A549 (cell line): Measurements from ENCODE around the gene SMURF1. TPM values are rescaled to one million over a fixed set of nuclear protein-coding genes. Genes with fewer than 3 reads are reported as not detected.
A peak's percentile ranks its signal among the peaks of the same experiment; 100 is the strongest.

ENCODE experiments used
- ATAC-seq, 2 experiments: fragments of 200-7000 bp in 1 of 2; fragments of >200 bp in 1 of 2; cut with Nextera tagmentation in 1 of 2; cut with Tn5 transposase in 1 of 2; 3 replicates each; pipeline versions ENCODE4 v1.8.0 to v1.9.1; 2018 to 2020; ENCODE audit warnings: mild to moderate bottlenecking in 1 of 2, moderate library complexity in 1 of 2
- CTCF ChIA-PET: fragments of 300-600 bp; sonication (Branson Sonifier 250); formaldehyde crosslinking; extraction: SDS; loops from one replicate; lab custom pipeline; 2021; ENCODE audit warnings: antibody characterized with exemption, inconsistent platforms; lab: Yijun Ruan, JAX
- POLR2A ChIA-PET: fragments of 350-600 bp; formaldehyde crosslinking; extraction: SDS; loops from one replicate; lab custom pipeline; 2021; ENCODE audit warnings: antibody characterized with exemption, inconsistent platforms; lab: Yijun Ruan, JAX
- DNase-seq, 2 experiments: peaks; one replicate each; pipeline versions ENCODE4 v3.0.0 to v3.0.0-alpha.2; 2011 to 2016; ENCODE audit warnings: low read depth in 1 of 2, low spot score in 1 of 2
- FAIRE-seq: peaks from 2 replicates; lab custom pipeline; 2011; peaks lifted over from hg19 to GRCh38; lab: Jason Lieb, UNC
- H3K27ac ChIP-seq, 2 experiments: fragments of >200 bp; sonication (Bioruptor Twin); formaldehyde crosslinking; 3 replicates each; pipeline ENCODE4 v1.5.1; 2016 to 2017
- H3K4me1 ChIP-seq: fragments of >200 bp; sonication (Bioruptor Twin); formaldehyde crosslinking; 3 replicates; pipeline ENCODE4 v1.6.1; 2016
- H3K4me2 ChIP-seq: fragments of >200 bp; sonication (Bioruptor Twin); formaldehyde crosslinking; 3 replicates; pipeline ENCODE4 v1.6.1; 2016
- H3K4me3 ChIP-seq: fragments of >200 bp; sonication (Bioruptor Twin); formaldehyde crosslinking; 3 replicates; pipeline ENCODE4 v1.5.1; 2016
- H3K9me3 ChIP-seq: fragments of >200 bp; sonication (Bioruptor Twin); formaldehyde crosslinking; 3 replicates; pipeline ENCODE4 v1.6.1; 2016
- BCL3 ChIP-seq: fragments of >200 bp; sonication (Bioruptor Twin); formaldehyde crosslinking; IDR thresholded peaks from 3 replicates; pipeline ENCODE4 v1.6.1; 2016
- BHLHE40 ChIP-seq: IDR thresholded peaks from 2 replicates; pipeline ENCODE4 v1.6.1; 2012; ENCODE audit warnings: low read depth, low read length, inconsistent platforms
- CBX2 ChIP-seq: fragments of 200-600 bp; sonication (generic); IDR thresholded peaks from 2 replicates; pipeline ENCODE4 v1.6.1; 2016; ENCODE audit warnings: low read depth, mild to moderate bottlenecking, borderline replicate concordance
- CEBPB ChIP-seq, 2 experiments: fragments of >200 bp in 1 of 2; sonication (Bioruptor Twin) in 1 of 2; formaldehyde crosslinking in 1 of 2; IDR thresholded peaks; 2 replicates each; pipeline ENCODE4 v1.6.1; 2012 to 2016
- EP300 ChIP-seq, 2 experiments: fragments of >200 bp; sonication (Bioruptor Twin); formaldehyde crosslinking; IDR thresholded peaks; 2 replicates in 1 of 2; 3 replicates in 1 of 2; pipeline ENCODE4 v1.6.1; 2016 to 2017
- ESRRA ChIP-seq: fragments of 150-350 bp; IDR thresholded peaks from 2 replicates; pipeline ENCODE4 v1.6.1; 2014; ENCODE audit warnings: mild to moderate bottlenecking, low read length, borderline replicate concordance
- FOSB ChIP-seq: fragments of 250-450 bp; sonication (Bioruptor Pico); IDR thresholded peaks from 2 replicates; pipeline ENCODE4 v1.5.0; 2020; ENCODE audit warnings: mild to moderate bottlenecking, moderate library complexity
- FOSL2 ChIP-seq, 2 experiments: fragments of 450-650 bp in 1 of 2; fragments of >200 bp in 1 of 2; sonication (Bioruptor Twin) in 1 of 2; formaldehyde crosslinking; IDR thresholded peaks; 2 replicates each; pipeline versions ENCODE4 v1.5.0 to v1.6.1; 2016 to 2020; ENCODE audit warnings: mild to moderate bottlenecking in 1 of 2, moderate library complexity in 1 of 2
- FOXS1 ChIP-seq: fragments of 250-450 bp; sonication (Bioruptor Pico); IDR thresholded peaks from 2 replicates; pipeline ENCODE4 v1.5.0; 2020; ENCODE audit warnings: mild to moderate bottlenecking, moderate library complexity
- GATA3 ChIP-seq: IDR thresholded peaks from 2 replicates; pipeline ENCODE4 v1.6.1; 2012; ENCODE audit warnings: borderline replicate concordance
- HMGXB4 ChIP-seq: fragments of 250-450 bp; sonication (Bioruptor Pico); IDR thresholded peaks from 2 replicates; pipeline ENCODE4 v1.5.0; 2021; ENCODE audit warnings: mild to moderate bottlenecking, moderate library complexity, borderline replicate concordance
- HOXB5 ChIP-seq: fragments of 250-450 bp; sonication (Bioruptor Pico); IDR thresholded peaks from 2 replicates; pipeline ENCODE4 v1.5.0; 2020; ENCODE audit warnings: mild to moderate bottlenecking, moderate library complexity
- MAFK ChIP-seq: fragments of 450-650 bp; IDR thresholded peaks from 2 replicates; pipeline ENCODE4 v1.6.1; 2014; ENCODE audit not compliant: partially characterized antibody
- MYC ChIP-seq: IDR thresholded peaks from 2 replicates; pipeline ENCODE4 v1.6.1; 2012; ENCODE audit warnings: mild to moderate bottlenecking, inconsistent platforms, low read length, improper control_type of control experiment, borderline replicate concordance
- NFE2L2 ChIP-seq: fragments of 150-350 bp; conservative IDR thresholded peaks from 2 replicates; pipeline ENCODE4 v1.6.1; 2014; ENCODE audit warnings: low read length
- NR3C1 ChIP-seq: fragments of >200 bp; sonication (Bioruptor Twin); formaldehyde crosslinking; IDR thresholded peaks from 3 replicates; pipeline ENCODE4 v1.6.1; 2017
- PHF8 ChIP-seq: fragments of 200-600 bp; sonication (generic); IDR thresholded peaks from 2 replicates; pipeline ENCODE4 v1.6.1; 2016; ENCODE audit warnings: low read depth, mild to moderate bottlenecking, antibody characterized with exemption, moderate library complexity, borderline replicate concordance
- RAD21 ChIP-seq, 2 experiments: fragments of >200 bp in 1 of 2; sonication (Bioruptor Twin) in 1 of 2; formaldehyde crosslinking in 1 of 2; IDR thresholded peaks in 1 of 2; conservative IDR thresholded peaks in 1 of 2; 2 replicates in 1 of 2; 3 replicates in 1 of 2; pipeline ENCODE4 v1.6.1; 2012 to 2018; ENCODE audit warnings: inconsistent platforms in 1 of 2
- RARB ChIP-seq: fragments of 250-450 bp; sonication (Bioruptor Pico); IDR thresholded peaks from 2 replicates; pipeline ENCODE4 v1.8.0; 2021; ENCODE audit warnings: mild to moderate bottlenecking, moderate library complexity
- RCOR1 ChIP-seq: fragments of 150-350 bp; IDR thresholded peaks from 2 replicates; pipeline ENCODE4 v1.6.1; 2014; ENCODE audit warnings: antibody characterized with exemption, low read length, low read depth
- RFX5 ChIP-seq: fragments of 450-650 bp; IDR thresholded peaks from 2 replicates; pipeline ENCODE4 v1.7.1; 2014; ENCODE audit warnings: antibody characterized with exemption, mild to moderate bottlenecking, moderate library complexity
- SMC3 ChIP-seq: fragments of >200 bp; sonication (Bioruptor Twin); formaldehyde crosslinking; IDR thresholded peaks from 3 replicates; pipeline ENCODE4 v1.6.1; 2018; ENCODE audit warnings: inconsistent platforms
- SREBF2 ChIP-seq: fragments of 450-650 bp; IDR thresholded peaks from 2 replicates; pipeline ENCODE4 v1.6.1; 2014; ENCODE audit warnings: mild to moderate bottlenecking, moderate library complexity
- TFCP2L1 ChIP-seq: fragments of 250-450 bp; sonication (Bioruptor Pico); IDR thresholded peaks from 2 replicates; pipeline ENCODE4 v1.5.0; 2021; ENCODE audit warnings: mild to moderate bottlenecking
- USF2 ChIP-seq: fragments of 450-650 bp; IDR thresholded peaks from 2 replicates; pipeline ENCODE4 v1.6.1; 2014; ENCODE audit warnings: antibody characterized with exemption
- ZFP36 ChIP-seq: fragments of 450-650 bp; IDR thresholded peaks from 2 replicates; pipeline ENCODE4 v1.6.1; 2014; ENCODE audit warnings: borderline replicate concordance; ENCODE audit not compliant: partially characterized antibody
- WGBS: methylation state at CpG from one replicate; pipeline ENCODE4 v1.1.6; 2017; ENCODE audit errors: missing lambda C conversion rate; 5-methylcytosine and 5-hydroxymethylcytosine counted together
- polyA plus RNA-seq, 4 experiments: library from polyadenylated mRNA; depleted of rRNA in 3 of 4; stranded (reverse); fragments of >200 nt; fragmentation: RNase III in 1 of 4; extraction: RNeasy Plus Mini Kit Qiagen cat#74134 plus additional on column Dnase treatment in 1 of 4; gene quantifications; 2 replicates in 3 of 4; 3 replicates in 1 of 4; pipeline ENCODE4 v1.2.3, GENCODE V29; 2011 to 2017
- TF ChIP-seq, protein P1 (sequence below): fragments of 200-600 bp; sonication (generic); IDR thresholded peaks from 2 replicates; pipeline ENCODE4 v1.6.1; 2016; ENCODE audit warnings: antibody characterized with exemption, mild to moderate bottlenecking, moderate library complexity
- TF ChIP-seq, protein P2 (sequence below): IDR thresholded peaks from 2 replicates; pipeline ENCODE4 v1.6.1; 2012

Gene SMURF1
- polyA plus RNA-seq, 2 of the 4 experiments (the other 2 are of a cell fraction): 13.8 to 22.1 TPM

DNA sequence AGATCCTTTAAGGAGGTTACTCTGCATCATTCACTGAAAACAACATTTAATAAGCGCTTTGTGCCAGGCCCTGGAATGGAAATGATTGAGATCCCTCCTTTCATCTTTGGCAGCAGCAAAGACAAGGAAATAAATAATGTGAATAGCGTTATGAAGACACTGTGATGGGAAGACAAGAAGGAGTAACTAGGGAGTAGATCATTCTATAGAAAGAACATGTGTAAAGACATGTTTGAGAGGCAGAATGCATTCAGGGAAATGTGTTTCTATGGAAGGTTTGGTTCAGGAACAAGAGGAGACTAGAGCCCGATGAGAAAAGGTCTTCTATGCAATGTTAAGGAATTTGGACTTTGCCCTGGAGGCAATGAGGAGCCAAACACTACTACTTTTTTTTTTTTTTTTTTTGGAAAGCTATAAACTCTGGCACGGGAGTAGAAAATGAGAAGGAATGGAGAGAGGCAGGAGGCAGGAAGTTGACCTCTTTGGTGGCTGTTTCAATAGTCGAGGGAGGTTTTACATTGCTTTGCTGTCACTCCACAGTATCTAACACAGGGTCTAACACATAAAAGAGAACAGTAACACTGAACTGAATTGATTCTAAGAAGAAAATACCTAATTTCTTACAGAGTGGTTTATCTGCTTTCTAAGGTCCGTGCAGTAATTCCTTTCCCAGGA, 44.9 kb downstream of the SMURF1 start:
- ATAC-seq: peak; percentile 72 to 75
- H3K4me3 ChIP-seq: 0 out of 3 replicates have a peak overlapping the region, but pooled peaks have one; percentile 10

DNA sequence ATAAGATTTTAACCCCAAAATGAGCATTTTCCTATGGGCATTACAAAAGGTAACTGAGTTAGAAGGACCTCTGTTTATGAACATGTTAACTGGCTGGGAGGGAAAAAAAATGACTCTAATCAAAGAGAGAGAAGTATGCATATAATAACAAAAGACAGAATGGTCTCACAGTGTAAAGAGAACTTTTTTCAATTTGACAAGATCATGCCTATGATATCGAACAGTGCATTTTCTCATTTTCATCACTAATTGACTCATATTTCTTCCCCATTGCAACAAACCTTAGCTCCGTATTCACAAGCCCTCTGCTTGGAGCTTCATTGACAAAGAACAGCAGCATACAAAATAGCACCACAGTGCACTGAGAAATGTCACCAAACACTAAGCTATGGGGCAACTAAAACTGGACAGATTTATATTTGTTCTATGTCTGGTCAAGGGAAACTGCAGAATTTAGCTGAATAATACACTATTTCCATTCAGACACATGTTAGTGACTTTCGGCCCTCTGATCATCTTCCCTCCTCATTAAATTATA, 45.6 kb downstream of the SMURF1 start:
- Histone ChIP-seq H3K4me3 (0 out of 3 replicates have a peak overlapping the region, but pooled peaks have one; percentile 10), H3K4me1 (peaks cover 70% of the 10 kb centered on the region), H3K9me3 (peaks cover 7% of the 10 kb centered on the region; the same call in 2 of the 3 replicates), H3K4me2 (peak overlapping the region; percentile 81), H3K27ac (peak overlapping the region; percentile 78 to 83)
- WGBS: 85% methylated on average over 3 of the region's 3 CpGs
- ChIA-PET POLR2A (no interaction called here), CTCF (interaction anchor here (0.7 to 2.4 kb wide), 5 partner anchors 14 to 215 kb away, joined by 3 to 7 read pairs (median 5); no protein-coding TSS in a partner anchor)
- FAIRE-seq (no peak), ATAC-seq (peak; percentile 6 to 22; a peak in 2 of 6 replicates), DNase-seq (no peak)
- no peak for TF ChIP-seq GATA3
- TF ChIP-seq RARB (CRISPR knock-in tag): no peak
- TF ChIP-seq, protein P1, sequence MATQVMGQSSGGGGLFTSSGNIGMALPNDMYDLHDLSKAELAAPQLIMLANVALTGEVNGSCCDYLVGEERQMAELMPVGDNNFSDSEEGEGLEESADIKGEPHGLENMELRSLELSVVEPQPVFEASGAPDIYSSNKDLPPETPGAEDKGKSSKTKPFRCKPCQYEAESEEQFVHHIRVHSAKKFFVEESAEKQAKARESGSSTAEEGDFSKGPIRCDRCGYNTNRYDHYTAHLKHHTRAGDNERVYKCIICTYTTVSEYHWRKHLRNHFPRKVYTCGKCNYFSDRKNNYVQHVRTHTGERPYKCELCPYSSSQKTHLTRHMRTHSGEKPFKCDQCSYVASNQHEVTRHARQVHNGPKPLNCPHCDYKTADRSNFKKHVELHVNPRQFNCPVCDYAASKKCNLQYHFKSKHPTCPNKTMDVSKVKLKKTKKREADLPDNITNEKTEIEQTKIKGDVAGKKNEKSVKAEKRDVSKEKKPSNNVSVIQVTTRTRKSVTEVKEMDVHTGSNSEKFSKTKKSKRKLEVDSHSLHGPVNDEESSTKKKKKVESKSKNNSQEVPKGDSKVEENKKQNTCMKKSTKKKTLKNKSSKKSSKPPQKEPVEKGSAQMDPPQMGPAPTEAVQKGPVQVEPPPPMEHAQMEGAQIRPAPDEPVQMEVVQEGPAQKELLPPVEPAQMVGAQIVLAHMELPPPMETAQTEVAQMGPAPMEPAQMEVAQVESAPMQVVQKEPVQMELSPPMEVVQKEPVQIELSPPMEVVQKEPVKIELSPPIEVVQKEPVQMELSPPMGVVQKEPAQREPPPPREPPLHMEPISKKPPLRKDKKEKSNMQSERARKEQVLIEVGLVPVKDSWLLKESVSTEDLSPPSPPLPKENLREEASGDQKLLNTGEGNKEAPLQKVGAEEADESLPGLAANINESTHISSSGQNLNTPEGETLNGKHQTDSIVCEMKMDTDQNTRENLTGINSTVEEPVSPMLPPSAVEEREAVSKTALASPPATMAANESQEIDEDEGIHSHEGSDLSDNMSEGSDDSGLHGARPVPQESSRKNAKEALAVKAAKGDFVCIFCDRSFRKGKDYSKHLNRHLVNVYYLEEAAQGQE: no peak
- TF ChIP-seq FOSB: no peak
- no peak for TF ChIP-seq TFCP2L1
- TF ChIP-seq RFX5: no peak
- no peak for TF ChIP-seq MAFK
- TF ChIP-seq ZFP36: no peak
- TF ChIP-seq NFE2L2: no peak
- TF ChIP-seq NR3C1: no peak
- TF ChIP-seq CBX2: no peak
- no peak for TF ChIP-seq HOXB5 (CRISPR knock-in tag)
- TF ChIP-seq RCOR1: no peak
- no peak for TF ChIP-seq FOXS1 (CRISPR knock-in tag)
- TF ChIP-seq FOSL2 (IDR thresholded peaks at IDR 0.05): no peak
- no peak for TF ChIP-seq FOSL2 (CRISPR knock-in tag; IDR thresholded peaks at IDR 0.05)
- no peak for TF ChIP-seq PHF8
- TF ChIP-seq MYC: no peak
- no peak for TF ChIP-seq HMGXB4 (CRISPR knock-in tag)

More for the DNA sequence above, 44.9 kb downstream of the SMURF1 start:
- H3K4me2 ChIP-seq: peak overlapping the region; percentile 81
- H3K27ac ChIP-seq: peak overlapping the region; percentile 78 to 83
- POLR2A ChIA-PET: interaction anchor here (0.6 kb wide), 4 partner anchors 13 to 1998 kb away, joined by 3 to 7 read pairs (median 3); no protein-coding TSS in a partner anchor
- TF ChIP-seq ESRRA (peak; percentile 70; the same call in 1 of the 2 replicates), BCL3 (no peak), SREBF2 (no peak), EP300 (IDR thresholded peaks at IDR 0.05) (0 out of 5 replicates have a peak, but pooled peaks of 1 of the 2 experiments have one; percentile 24), SMC3 (no peak), NR3C1 (no peak), TFCP2L1 (no peak), BHLHE40 (no peak), CEBPB (IDR thresholded peaks at IDR 0.05) (0 out of 4 replicates have a peak, but pooled peaks of 1 of the 2 experiments have one; percentile 48), RARB (CRISPR knock-in tag) (no peak), RAD21 (conservative IDR thresholded peaks at IDR 0.05 in 1 of 2, IDR thresholded peaks at IDR 0.05 in 1 of 2) (peak in 1 of 2 experiments; percentile 35; a peak in 3 of 5 replicates), USF2 (no peak)
- TF ChIP-seq, protein P2, sequence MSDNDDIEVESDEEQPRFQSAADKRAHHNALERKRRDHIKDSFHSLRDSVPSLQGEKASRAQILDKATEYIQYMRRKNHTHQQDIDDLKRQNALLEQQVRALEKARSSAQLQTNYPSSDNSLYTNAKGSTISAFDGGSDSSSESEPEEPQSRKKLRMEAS: no peak
- peak; percentile 54 to 76 for DNase-seq
- no peak for FAIRE-seq
- 19% methylated on average over 6 of the region's 6 CpGs for WGBS
- H3K4me1 ChIP-seq: peaks cover 76% of the 10 kb centered on the region
- CTCF ChIA-PET: interaction anchor here (0.7 to 2.4 kb wide), 5 partner anchors 13 to 214 kb away, joined by 3 to 7 read pairs (median 5); no protein-coding TSS in a partner anchor
- H3K9me3 ChIP-seq: peaks cover 7% of the 10 kb centered on the region; the same call in 2 of the 3 replicates
